Fibroblast of mammary gland (primary cell): ENCODE measurements around the gene MFSD12.

ENCODE experiments used
- DNase-seq: peaks from one replicate; pipeline ENCODE4 v3.0.0-alpha.2; 2010; ENCODE audit warnings: low read depth
- H3K4me3 ChIP-seq: 2 replicates; pipeline ENCODE4 v1.5.1; 2011; ENCODE audit warnings: low read depth, mild to moderate bottlenecking, low read length, moderate library complexity; ENCODE audit not compliant: control insufficient read depth
- CTCF ChIP-seq: conservative IDR thresholded peaks from 2 replicates; pipeline ENCODE4 v1.5.1; 2011; ENCODE audit warnings: low read depth, low read length, inconsistent platforms; ENCODE audit not compliant: control insufficient read depth, insufficient read depth

Gene MFSD12

GRCh38 chr19:3547301-3547731 is 10.1 kb downstream of the MFSD12 start:
- no peak overlapping the region for H3K4me3 ChIP-seq
- peak; percentile 51 for TF ChIP-seq CTCF
- peak; percentile 26 for DNase-seq

- no peak for DNase-seq
- no peak overlapping the region for H3K4me3 ChIP-seq
- TF ChIP-seq CTCF: no peak
Measured at GRCh38 chr19:3546119-3546518, 11.3 kb downstream of the MFSD12 start.

- no peak for DNase-seq
- no peak for TF ChIP-seq CTCF
- no peak overlapping the region for H3K4me3 ChIP-seq
Measured at GRCh38 chr19:3545669-3546034, 11.7 kb downstream of the MFSD12 start.

- no peak overlapping the region for H3K4me3 ChIP-seq
- DNase-seq: peak; percentile 53
- TF ChIP-seq CTCF: peak; percentile 87
Measured at GRCh38 chr19:3544742-3545668, 12.4 kb downstream of the MFSD12 start.

GRCh38 chr19:3544058-3544376 is 13.4 kb downstream of the MFSD12 start:
- no peak overlapping the region for H3K4me3 ChIP-seq
- TF ChIP-seq CTCF: no peak
- DNase-seq: no peak

- DNase-seq: peak; percentile 23
- H3K4me3 ChIP-seq: no peak overlapping the region
- no peak for TF ChIP-seq CTCF
Measured at GRCh38 chr19:3543150-3544057, 14.0 kb downstream of the MFSD12 start.
